Omental fat pad (tissue), 4 donors: ENCODE measurements around the gene HTRA1. TPM values are rescaled to one million over a fixed set of nuclear protein-coding genes. Genes with fewer than 3 reads are reported as not detected.

ENCODE experiments used
- ATAC-seq: fragments of 150-250 bp; one replicate; pipeline ENCODE4 v1.9.1; 2016; ENCODE audit warnings: mild to moderate bottlenecking, moderate library complexity; ENCODE audit not compliant: low FRiP score
- DNase-seq: peaks from one replicate; pipeline ENCODE4 v3.0.0-alpha.2; 2019; ENCODE audit warnings: low spot score
- CTCF ChIP-seq, 3 donors: fragments of 450-650 bp; IDR thresholded peaks; one replicate each; pipeline ENCODE4 v1.5.1; 2016 to 2017; ENCODE audit warnings: antibody characterized with exemption in 3 of 3, mild to moderate bottlenecking in 3 of 3, moderate library complexity in 2 of 3
- total RNA-seq, 4 donors: library from RNA; depleted of rRNA; stranded (reverse); fragments of >200 nt; gene quantifications; one replicate each; pipeline ENCODE4 v1.1.0, GENCODE V29; 2016

The HTRA1 gene
- total RNA-seq, 4 donors from 2014 or later: 92.8 to 402 (median 260) TPM

GRCh38 chr10:122445469-122445868, 15.9 kb upstream of the HTRA1 start:
- ATAC-seq (no peak), DNase-seq (no peak)
- TF ChIP-seq CTCF (IDR thresholded peaks at IDR 0.05): no peak

DNA sequence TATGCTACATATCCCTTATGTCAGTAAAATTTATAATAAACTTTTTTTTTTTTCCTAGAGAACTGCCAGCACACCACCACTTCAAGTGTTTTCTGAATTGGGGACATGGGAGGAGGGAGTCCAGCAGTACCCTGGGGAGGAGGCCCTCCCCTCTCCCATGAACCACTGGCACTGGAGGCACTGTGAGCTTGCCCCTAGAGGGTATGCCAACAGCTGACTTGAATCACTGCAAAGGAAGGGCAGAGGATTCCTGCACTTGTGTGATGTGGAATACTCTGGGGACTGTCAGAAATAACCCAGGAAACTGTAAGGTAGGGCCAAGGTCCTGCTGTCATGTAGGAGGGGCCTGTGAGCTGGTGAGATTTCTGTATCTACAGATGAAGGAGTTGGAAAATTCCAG, 15.4 kb upstream of the HTRA1 start:
- TF ChIP-seq CTCF (IDR thresholded peaks at IDR 0.05): no peak
- DNase-seq (no peak), ATAC-seq (peak; percentile 22)

DNA sequence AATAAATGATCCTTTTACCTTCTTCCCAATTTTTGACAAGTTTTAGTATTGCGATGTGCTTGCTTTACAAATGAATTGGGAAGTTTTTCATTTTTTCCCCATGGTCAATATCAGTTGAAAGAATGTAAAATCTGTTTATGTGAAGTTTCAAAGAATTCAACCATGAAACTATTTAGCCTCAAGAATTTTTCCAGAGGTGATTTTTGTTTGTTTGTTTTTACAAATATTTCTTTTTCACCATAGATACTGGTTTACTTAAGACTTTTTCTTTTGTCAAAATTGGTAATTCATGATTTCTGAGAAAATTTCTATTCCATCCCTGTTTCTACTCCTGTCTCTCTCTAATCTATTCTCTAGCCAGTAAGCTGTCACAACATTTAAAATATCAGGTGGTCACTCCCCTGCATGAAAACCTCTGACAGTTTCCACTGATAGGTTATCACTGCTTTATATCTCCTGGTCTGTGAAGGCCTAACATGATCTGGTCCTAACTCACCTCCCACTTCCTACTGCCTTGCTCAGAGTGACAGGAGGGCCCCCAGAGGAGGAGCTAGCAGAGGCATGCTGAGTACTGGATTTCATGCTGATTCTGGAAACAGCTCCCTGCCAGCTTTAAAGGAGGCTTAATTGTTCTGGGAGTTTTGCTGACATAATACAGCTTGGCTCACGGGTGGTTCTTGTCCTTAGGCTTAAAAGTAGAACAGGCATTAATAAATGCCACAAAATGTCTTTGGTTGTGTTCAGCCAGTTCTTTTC, 14.5 kb upstream of the HTRA1 start:
- no peak for TF ChIP-seq CTCF (IDR thresholded peaks at IDR 0.05)
- DNase-seq (no peak), ATAC-seq (peak; percentile 73)

DNA sequence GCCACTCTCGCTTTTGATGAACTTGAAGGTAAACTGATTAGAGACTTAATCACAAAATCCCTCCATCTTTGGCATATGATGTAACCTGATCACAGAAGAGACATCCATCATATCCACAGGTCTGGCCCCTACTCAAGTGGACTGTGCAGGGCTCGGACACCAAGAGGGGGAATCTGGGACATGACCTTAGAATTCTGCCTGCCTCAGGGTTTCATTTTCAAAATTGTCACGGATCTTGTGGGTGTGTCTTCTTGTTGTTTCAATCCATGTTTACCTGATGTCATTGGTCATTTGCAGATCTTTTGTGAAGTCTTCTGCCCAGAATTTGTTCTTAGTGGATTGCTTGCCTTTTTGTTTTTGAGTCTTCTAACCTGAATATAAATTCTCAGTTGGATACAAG, 12.8 kb upstream of the HTRA1 start:
- no peak for DNase-seq
- TF ChIP-seq CTCF (IDR thresholded peaks at IDR 0.05): no peak

GRCh38 chr10:122449153-122449552, 12.2 kb upstream of the HTRA1 start:
- DNase-seq (no peak), ATAC-seq (no peak)
- no peak for TF ChIP-seq CTCF (IDR thresholded peaks at IDR 0.05)

More for the DNA sequence above, 12.8 kb upstream of the HTRA1 start:
- ATAC-seq: no peak

- no peak for DNase-seq
- no peak for TF ChIP-seq CTCF (IDR thresholded peaks at IDR 0.05)
- no peak for ATAC-seq
Measured at GRCh38 chr10:122450353-122450990, 10.9 kb upstream of the HTRA1 start.

GRCh38 chr10:122454071-122454470, 7.3 kb upstream of the HTRA1 start:
- no peak for TF ChIP-seq CTCF (IDR thresholded peaks at IDR 0.05)
- DNase-seq: no peak
- ATAC-seq: no peak
